ENCODE data around the gene BICRA. TPM values are rescaled to one million over a fixed set of nuclear protein-coding genes. Genes with fewer than 3 reads are reported as not detected.
"Not testable (repeated sequence)": the region's sequence is repeated elsewhere in the genome, so short reads cannot be mapped to it uniquely, and the experiment has no call there.

The BICRA gene
- total RNA-seq, 5 donors from 2014 or later (not counting 1 experiment from before 2014, with no cell fraction given): 31.9 to 39.3 (median 35.1) TPM

DNA sequence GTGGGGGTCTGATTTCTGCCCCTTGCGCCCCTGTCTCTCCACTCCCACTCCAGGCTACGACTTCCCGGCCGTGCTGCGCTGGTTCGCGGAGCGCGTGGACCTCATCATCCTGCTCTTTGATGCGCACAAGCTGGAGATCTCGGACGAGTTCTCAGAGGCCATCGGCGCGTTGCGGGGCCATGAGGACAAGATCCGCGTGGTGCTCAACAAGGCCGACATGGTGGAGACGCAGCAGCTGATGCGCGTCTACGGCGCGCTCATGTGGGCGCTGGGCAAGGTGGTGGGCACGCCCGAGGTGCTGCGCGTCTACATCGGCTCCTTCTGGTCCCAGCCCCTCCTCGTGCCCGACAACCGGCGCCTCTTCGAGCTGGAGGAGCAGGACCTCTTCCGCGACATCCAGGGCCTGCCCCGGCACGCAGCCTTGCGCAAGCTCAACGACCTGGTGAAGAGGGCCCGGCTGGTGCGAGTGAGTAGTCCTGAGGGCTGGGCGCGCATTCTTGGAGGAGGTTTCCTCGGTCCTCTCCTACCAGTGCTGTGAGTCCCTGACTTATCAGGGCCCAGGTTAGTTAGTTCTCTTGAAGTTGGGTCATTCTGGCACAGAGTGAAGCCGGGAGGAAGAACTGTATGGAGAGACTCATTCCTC lies 116.9 kb downstream of the BICRA start:
- Histone ChIP-seq H3K4me1 (ENCODE audit: control insufficient read depth in 1 of 2, extremely low read depth in 1 of 2, insufficient read depth in 2 of 2, low read length in 2 of 2) (peaks cover 2 to 16% of the 10 kb centered on the region in 2 experiments), H3K4me3 (ENCODE audit: control insufficient read depth in 1 of 2, extremely low read depth in 1 of 2, low read length in 1 of 2) (no peak overlapping the region), H3K27ac (ENCODE audit: low read length) (no peak overlapping the region), H3K9me3 (no peaks in the 10 kb centered on the region), H3K36me3 (ENCODE audit: control insufficient read depth in 2 of 2, extremely low read depth in 1 of 2, insufficient read depth in 1 of 2, low read length in 1 of 2) (no peaks in the 10 kb centered on the region), H3K27me3 (replicated peaks in 1 of 2; ENCODE audit: control insufficient read depth in 2 of 2, extremely low read depth in 1 of 2, insufficient read depth in 2 of 2, low read length in 1 of 2) (peaks cover 0 to 66% of the 10 kb centered on the region in 2 experiments)
- no peaks in the 10 kb centered on the region for H3K9me3 Mint-ChIP-seq
- peaks cover 14 to 18% (median 16%) of the 10 kb centered on the region in 3 donors for H3K4me1 Mint-ChIP-seq
- CTCF ChIA-PET: interaction anchor here in 1 of 2 donors (0.7 kb wide), 1 partner anchor 19 kb away, joined by 4 read pairs; no protein-coding TSS in a partner anchor
- POLR2A ChIA-PET: no interaction called here
- peaks cover 27 to 43% of the 10 kb centered on the region in 2 donors for H3K27me3 Mint-ChIP-seq
- no peak for ATAC-seq (replicated peaks in 1 of 4)
- H3K36me3 Mint-ChIP-seq: no peaks in the 10 kb centered on the region
- DNase-seq: no peak
- WGBS (ENCODE audit: insufficient coverage): 96% methylated on average over 43 of the region's 48 CpGs
- no peak overlapping the region for H3K4me3 Mint-ChIP-seq
- H3K27ac Mint-ChIP-seq: no peak overlapping the region

DNA sequence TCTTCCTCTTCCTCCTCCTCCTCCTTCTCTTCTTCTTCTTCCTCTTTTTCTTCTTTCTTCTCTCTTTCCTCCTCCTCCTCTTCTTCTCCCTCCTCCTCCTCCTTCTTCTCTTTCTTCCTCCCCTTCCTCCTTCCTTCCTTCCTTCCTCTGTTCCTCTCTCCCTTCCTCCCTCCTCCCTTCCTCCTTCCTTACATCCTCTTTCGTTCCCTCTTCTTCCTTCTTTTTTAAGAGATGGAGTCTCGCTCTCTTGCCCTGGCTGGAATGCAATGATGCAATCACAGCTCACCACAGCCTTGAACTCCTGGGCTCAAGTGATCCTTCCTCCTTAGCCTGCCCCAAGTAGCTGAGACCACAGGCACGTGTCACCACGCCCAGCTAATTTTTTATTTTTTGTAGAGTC lies 117.5 kb downstream of the BICRA start:
- H3K4me3 ChIP-seq (ENCODE audit: control insufficient read depth in 1 of 2, extremely low read depth in 1 of 2, low read length in 1 of 2): no peak overlapping the region
- Mint-ChIP-seq H3K4me3 (no peak overlapping the region), H3K4me1 (peaks cover 14 to 18% (median 16%) of the 10 kb centered on the region in 3 donors), H3K9me3 (no peaks in the 10 kb centered on the region), H3K36me3 (no peaks in the 10 kb centered on the region), H3K27me3 (peaks cover 29 to 44% of the 10 kb centered on the region in 2 donors), H3K27ac (no peak overlapping the region)
- H3K27ac ChIP-seq (ENCODE audit: low read length): no peak overlapping the region
- H3K9me3 ChIP-seq: no peaks in the 10 kb centered on the region
- H3K4me1 ChIP-seq (ENCODE audit: control insufficient read depth in 1 of 2, extremely low read depth in 1 of 2, insufficient read depth in 2 of 2, low read length in 2 of 2): peaks cover 2 to 16% of the 10 kb centered on the region in 2 experiments
- H3K27me3 ChIP-seq (replicated peaks in 1 of 2; ENCODE audit: control insufficient read depth in 2 of 2, extremely low read depth in 1 of 2, insufficient read depth in 2 of 2, low read length in 1 of 2): peaks cover 0 to 66% of the 10 kb centered on the region in 2 experiments
- ATAC-seq (replicated peaks in 1 of 4): no peak
- 65% methylated on average over 2 of the region's 4 CpGs for WGBS (ENCODE audit: insufficient coverage)
- no peak for DNase-seq
- POLR2A ChIA-PET: no interaction called here
- no peaks in the 10 kb centered on the region for H3K36me3 ChIP-seq (ENCODE audit: control insufficient read depth in 2 of 2, extremely low read depth in 1 of 2, insufficient read depth in 1 of 2, low read length in 1 of 2)
- CTCF ChIA-PET: no interaction called here

DNA sequence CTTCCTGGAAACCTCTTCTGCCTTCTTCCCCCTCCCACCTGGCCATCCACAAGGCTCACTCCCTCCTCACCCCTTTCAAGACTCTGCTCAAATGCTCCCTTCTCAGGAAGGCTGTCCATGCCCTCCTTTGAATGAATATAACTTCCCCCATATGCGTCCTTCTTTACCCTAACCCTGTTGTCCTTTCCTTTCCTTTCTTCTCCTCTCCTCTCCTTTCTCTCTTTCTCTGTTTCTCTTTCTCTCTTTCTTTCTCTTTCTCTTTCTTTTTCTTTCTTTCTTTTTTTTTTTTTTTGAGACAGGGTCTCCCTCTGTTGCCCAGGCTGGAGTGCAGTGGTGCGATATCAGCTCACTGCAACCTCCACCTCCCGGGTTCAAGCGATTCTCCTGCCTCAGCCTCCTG lies 119.4 kb downstream of the BICRA start:
- H3K4me3 ChIP-seq (ENCODE audit: control insufficient read depth in 1 of 2, extremely low read depth in 1 of 2, low read length in 1 of 2); H3K9me3 Mint-ChIP-seq; H3K27ac ChIP-seq (ENCODE audit: low read length); H3K36me3 ChIP-seq (ENCODE audit: control insufficient read depth in 2 of 2, extremely low read depth in 1 of 2, insufficient read depth in 1 of 2, low read length in 1 of 2); H3K36me3 Mint-ChIP-seq; DNase-seq; H3K4me3 Mint-ChIP-seq; POLR2A ChIA-PET; H3K27ac Mint-ChIP-seq; H3K9me3 ChIP-seq; ATAC-seq (replicated peaks in 1 of 4); CTCF ChIA-PET: not testable (repeated sequence)
- WGBS (ENCODE audit: insufficient coverage): 63% methylated on average over 1 of the region's 4 CpGs
- peaks cover 0 to 16% of the 10 kb centered on the region in 2 experiments for H3K4me1 ChIP-seq (ENCODE audit: control insufficient read depth in 1 of 2, extremely low read depth in 1 of 2, insufficient read depth in 2 of 2, low read length in 2 of 2)
- H3K27me3 Mint-ChIP-seq: peaks cover 29 to 41% of the 10 kb centered on the region in 2 donors
- H3K4me1 Mint-ChIP-seq: peaks cover 14 to 18% (median 16%) of the 10 kb centered on the region in 3 donors
- H3K27me3 ChIP-seq (replicated peaks in 1 of 2; ENCODE audit: control insufficient read depth in 2 of 2, extremely low read depth in 1 of 2, insufficient read depth in 2 of 2, low read length in 1 of 2): peaks cover 0 to 64% of the 10 kb centered on the region in 2 experiments

DNA sequence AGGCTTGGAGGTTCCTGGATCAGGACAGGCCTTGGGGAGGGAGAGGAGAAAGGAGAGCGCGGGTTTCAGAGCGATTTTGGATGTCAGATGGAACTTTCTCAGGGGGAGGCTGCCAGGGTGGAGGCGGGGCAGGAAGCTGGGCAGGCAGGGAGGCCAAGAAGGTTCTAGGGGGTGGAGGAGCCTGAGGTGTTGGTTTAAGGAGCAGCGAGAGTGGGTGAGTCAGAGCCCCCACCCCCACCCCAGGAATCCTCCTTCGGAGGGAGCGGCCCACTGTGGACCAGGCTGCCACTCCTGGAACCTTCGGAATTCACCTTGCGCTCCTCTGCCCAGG lies 120.5 kb downstream of the BICRA start:
- H3K9me3 Mint-ChIP-seq: no peaks in the 10 kb centered on the region
- H3K9me3 ChIP-seq: no peaks in the 10 kb centered on the region
- 16% methylated on average over 6 of the region's 9 CpGs for WGBS (ENCODE audit: insufficient coverage)
- H3K27ac Mint-ChIP-seq: peak overlapping the region in 1 of 2 donors; percentile 9
- H3K4me3 Mint-ChIP-seq: peak overlapping the region; percentile 43 to 63 (median 56)
- peak overlapping the region in 1 of 2 donors; percentile 62 for H3K4me3 ChIP-seq (ENCODE audit: control insufficient read depth in 1 of 2, extremely low read depth in 1 of 2, low read length in 1 of 2)
- peaks cover 14 to 18% (median 16%) of the 10 kb centered on the region in 3 donors for H3K4me1 Mint-ChIP-seq
- H3K36me3 ChIP-seq (ENCODE audit: control insufficient read depth in 2 of 2, extremely low read depth in 1 of 2, insufficient read depth in 1 of 2, low read length in 1 of 2): no peaks in the 10 kb centered on the region
- peaks cover 0 to 63% of the 10 kb centered on the region in 2 experiments for H3K27me3 ChIP-seq (replicated peaks in 1 of 2; ENCODE audit: control insufficient read depth in 2 of 2, extremely low read depth in 1 of 2, insufficient read depth in 2 of 2, low read length in 1 of 2)
- H3K27ac ChIP-seq (ENCODE audit: low read length): no peak overlapping the region
- H3K27me3 Mint-ChIP-seq: peaks cover 29 to 44% of the 10 kb centered on the region in 2 donors
- peaks cover 0 to 16% of the 10 kb centered on the region in 2 experiments for H3K4me1 ChIP-seq (ENCODE audit: control insufficient read depth in 1 of 2, extremely low read depth in 1 of 2, insufficient read depth in 2 of 2, low read length in 2 of 2)
- H3K36me3 Mint-ChIP-seq: no peaks in the 10 kb centered on the region
- DNase-seq (no peak), ATAC-seq (replicated peaks in 1 of 4) (peak in 3 of 4 experiments; percentile 29 to 64 (median 36))
- CTCF ChIA-PET: no interaction called here
- POLR2A ChIA-PET: no interaction called here

DNA sequence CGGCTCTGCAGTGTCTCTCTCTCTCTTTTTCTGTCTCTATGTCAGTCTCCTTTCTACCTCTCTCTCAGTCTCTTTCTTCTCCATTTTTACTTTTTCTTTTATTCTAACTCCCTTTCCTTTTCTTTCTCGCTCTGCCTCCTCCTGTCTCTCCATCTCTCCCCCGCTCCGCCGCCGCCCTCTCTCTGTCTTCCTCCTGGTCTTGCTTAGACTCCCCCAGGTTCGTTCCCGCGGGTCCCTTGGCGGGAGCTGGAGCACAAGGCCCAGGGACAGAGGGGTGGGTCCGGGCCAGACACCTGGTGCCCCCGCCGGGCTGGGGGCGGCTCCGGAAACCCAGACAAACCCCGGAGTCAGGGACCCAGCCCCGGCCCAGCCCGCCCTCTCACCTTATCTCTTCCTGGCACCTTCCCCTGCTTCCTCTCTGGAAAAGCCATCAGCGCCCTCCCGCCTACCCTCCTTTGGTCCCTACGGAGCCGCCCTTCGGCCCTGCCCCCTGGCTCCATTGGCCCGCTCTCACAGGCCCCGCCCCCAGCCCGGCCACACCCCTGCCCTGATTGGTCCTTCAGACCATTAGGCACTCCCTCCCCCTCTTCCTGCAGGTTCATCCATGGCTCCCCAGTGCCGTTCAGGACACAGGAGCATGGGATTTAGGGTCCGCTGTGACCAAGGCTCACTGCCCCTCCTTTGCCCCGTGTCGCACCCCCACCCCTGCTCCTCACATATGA lies 121.0 kb downstream of the BICRA start:
- H3K27ac Mint-ChIP-seq: peak overlapping the region in 1 of 2 donors; percentile 55

DNA sequence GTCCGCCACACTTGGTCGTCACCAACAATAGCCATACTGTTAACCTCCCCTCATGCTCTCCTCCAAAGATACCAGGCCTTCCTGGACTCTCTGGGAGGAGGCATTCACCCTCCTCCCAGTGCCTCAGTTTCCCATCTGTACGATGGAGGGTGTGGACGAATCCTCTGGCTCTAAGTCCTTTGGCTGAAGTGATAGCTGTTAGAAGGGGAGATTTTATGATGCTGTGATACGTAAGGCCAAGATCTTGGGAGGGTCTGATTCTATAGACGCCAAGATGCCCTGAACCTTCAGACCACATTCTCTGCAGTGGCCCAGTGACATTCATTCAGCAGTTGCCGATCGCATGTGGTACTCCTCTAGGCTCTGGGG lies 121.6 kb downstream of the BICRA start:
- Histone ChIP-seq H3K4me1 (ENCODE audit: control insufficient read depth in 1 of 2, extremely low read depth in 1 of 2, insufficient read depth in 2 of 2, low read length in 2 of 2) (peaks cover 0 to 16% of the 10 kb centered on the region in 2 experiments), H3K36me3 (ENCODE audit: control insufficient read depth in 2 of 2, extremely low read depth in 1 of 2, insufficient read depth in 1 of 2, low read length in 1 of 2) (no peaks in the 10 kb centered on the region), H3K4me3 (ENCODE audit: control insufficient read depth in 1 of 2, extremely low read depth in 1 of 2, low read length in 1 of 2) (no peak overlapping the region), H3K27ac (ENCODE audit: low read length) (no peak overlapping the region), H3K9me3 (no peaks in the 10 kb centered on the region), H3K27me3 (replicated peaks in 1 of 2; ENCODE audit: control insufficient read depth in 2 of 2, extremely low read depth in 1 of 2, insufficient read depth in 2 of 2, low read length in 1 of 2) (peaks cover 0 to 60% of the 10 kb centered on the region in 2 experiments)
- Mint-ChIP-seq H3K27me3 (peaks cover 29 to 40% of the 10 kb centered on the region in 2 donors), H3K9me3 (no peaks in the 10 kb centered on the region), H3K4me3 (peak overlapping the region; percentile 48 to 63 (median 56)), H3K4me1 (peaks cover 14 to 18% (median 16%) of the 10 kb centered on the region in 3 donors), H3K27ac (no peak overlapping the region), H3K36me3 (no peaks in the 10 kb centered on the region)
- ChIA-PET POLR2A (no interaction called here), CTCF (interaction anchor here in 1 of 2 donors (0.6 kb wide), 1 partner anchor 33 kb away, joined by 3 read pairs; no protein-coding TSS in a partner anchor)
- no peak for ATAC-seq (replicated peaks in 1 of 4)
- DNase-seq: no peak
- WGBS (ENCODE audit: insufficient coverage): 74% methylated on average over 4 of the region's 8 CpGs

More for the DNA sequence above, 121.0 kb downstream of the BICRA start:
- H3K9me3 Mint-ChIP-seq: no peaks in the 10 kb centered on the region
- Histone ChIP-seq H3K4me1 (ENCODE audit: control insufficient read depth in 1 of 2, extremely low read depth in 1 of 2, insufficient read depth in 2 of 2, low read length in 2 of 2) (peaks cover 0 to 16% of the 10 kb centered on the region in 2 experiments), H3K9me3 (no peaks in the 10 kb centered on the region), H3K27me3 (replicated peaks in 1 of 2; ENCODE audit: control insufficient read depth in 2 of 2, extremely low read depth in 1 of 2, insufficient read depth in 2 of 2, low read length in 1 of 2) (peaks cover 0 to 66% of the 10 kb centered on the region in 2 experiments), H3K4me3 (ENCODE audit: control insufficient read depth in 1 of 2, extremely low read depth in 1 of 2, low read length in 1 of 2) (peak overlapping the region in 1 of 2 donors; percentile 62), H3K27ac (ENCODE audit: low read length) (no peak overlapping the region), H3K36me3 (ENCODE audit: control insufficient read depth in 2 of 2, extremely low read depth in 1 of 2, insufficient read depth in 1 of 2, low read length in 1 of 2) (no peaks in the 10 kb centered on the region)
- ChIA-PET CTCF (interaction anchor here in 1 of 2 donors (0.6 kb wide), 1 partner anchor 33 kb away, joined by 3 read pairs; no protein-coding TSS in a partner anchor), POLR2A (no interaction called here)
- H3K4me1 Mint-ChIP-seq: peaks cover 14 to 18% (median 16%) of the 10 kb centered on the region in 3 donors
- 6% methylated on average over 26 of the region's 30 CpGs for WGBS (ENCODE audit: insufficient coverage)
- ATAC-seq (replicated peaks in 1 of 4): peak in 3 of 4 experiments; percentile 37 to 81 (median 51)
- peak overlapping the region; percentile 48 to 63 (median 56) for H3K4me3 Mint-ChIP-seq
- H3K27me3 Mint-ChIP-seq: peaks cover 29 to 42% of the 10 kb centered on the region in 2 donors
- DNase-seq: peak in 6 of 35 experiments; percentile 18 to 33 (median 22)
- H3K36me3 Mint-ChIP-seq: no peaks in the 10 kb centered on the region
